ENCODE data around the gene CTNND2.

Gene CTNND2

DNA sequence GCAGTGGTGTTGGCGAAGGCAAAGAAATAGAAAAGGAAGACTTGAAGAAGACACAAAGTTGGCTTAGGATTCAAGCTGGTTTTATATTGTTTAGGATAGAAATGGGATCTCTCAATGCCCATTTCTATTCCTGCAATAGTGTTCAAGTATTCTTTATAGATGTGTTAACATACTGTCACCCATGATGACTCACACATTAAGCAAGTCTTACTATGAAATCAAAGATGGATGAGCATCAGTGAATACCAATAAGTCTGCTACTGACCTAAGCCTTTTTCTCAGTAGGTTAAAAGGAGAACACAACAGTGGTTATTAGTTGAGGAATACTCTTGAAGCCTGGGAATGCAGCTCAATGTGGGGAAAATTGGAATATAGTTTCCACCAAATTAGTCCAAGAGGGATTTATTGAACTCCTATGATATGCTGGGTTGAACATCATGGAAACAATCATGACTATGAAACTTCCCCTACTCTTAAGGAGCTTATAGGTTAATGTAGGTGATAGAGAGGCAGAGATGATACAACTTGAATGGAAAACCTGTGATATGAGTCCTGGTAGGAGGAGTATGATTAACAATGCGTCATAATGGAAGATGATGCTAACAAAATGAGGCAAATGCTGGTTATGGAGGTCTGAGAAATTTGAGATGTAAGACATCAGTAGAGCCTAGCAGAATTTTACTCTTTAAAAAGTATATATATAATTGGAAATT lies 726.1 kb downstream of the CTNND2 start:
- no peak for DNase-seq (ENCODE audit: low read depth in 3 of 3)

DNA sequence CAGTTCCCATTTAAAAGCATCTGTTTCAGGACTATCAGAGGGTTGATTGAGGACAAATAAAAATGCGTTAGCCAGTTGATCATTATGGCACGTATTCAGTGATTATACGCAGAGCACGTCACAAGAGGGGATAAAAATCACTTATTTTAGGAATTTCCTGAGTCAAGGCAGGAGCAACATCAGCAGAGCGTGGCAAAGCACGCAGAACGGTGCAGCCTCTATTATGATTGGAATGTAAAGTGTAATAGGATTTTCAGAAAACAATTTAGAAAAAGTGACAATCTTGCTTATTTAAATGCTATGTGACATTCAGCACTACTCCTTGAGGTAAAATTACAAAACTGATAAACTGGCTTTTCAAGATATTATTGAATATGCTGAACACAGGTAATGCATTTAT lies 729.7 kb downstream of the CTNND2 start:
- DNase-seq (ENCODE audit: low read depth in 3 of 3) = no peak

DNA sequence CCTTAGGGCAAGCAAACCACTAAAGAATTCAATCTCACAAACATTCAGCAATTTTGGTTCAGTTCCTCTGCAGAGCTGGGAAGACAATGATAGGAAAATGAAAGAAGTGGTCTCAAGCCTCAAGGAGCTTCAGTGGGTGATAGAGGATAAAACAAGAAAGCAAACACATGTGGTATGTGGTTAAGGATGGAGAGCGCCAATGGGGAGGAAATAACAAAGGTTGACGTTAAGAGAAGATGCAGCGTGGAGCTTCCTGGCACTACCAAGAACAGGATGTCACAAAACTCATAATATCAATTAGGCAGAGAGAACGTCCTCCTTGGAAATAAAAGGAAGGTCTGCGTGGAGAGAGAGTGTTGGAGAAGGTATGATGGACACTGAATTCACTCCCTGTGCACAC lies 731.8 kb downstream of the CTNND2 start:
- no peak for DNase-seq (ENCODE audit: low read depth in 3 of 3)

DNA sequence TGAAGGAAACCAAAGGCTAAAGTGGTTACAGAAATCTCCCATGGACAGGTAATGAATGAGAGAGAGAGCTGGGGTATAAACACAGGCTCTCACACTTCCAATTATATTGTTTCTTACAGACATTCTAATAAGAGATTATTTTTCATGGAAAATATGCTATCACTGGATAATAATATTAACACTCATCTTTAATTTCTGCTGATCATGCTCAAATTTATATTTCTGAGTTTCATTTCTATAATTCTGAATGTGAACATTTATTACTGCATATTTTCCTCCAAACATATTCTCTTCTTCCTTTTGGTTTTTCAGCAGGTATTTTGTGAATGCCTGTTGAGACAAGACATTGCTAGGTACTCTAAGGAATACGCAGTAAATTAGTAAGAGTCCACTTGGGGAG lies 733.0 kb downstream of the CTNND2 start:
- no peak for DNase-seq (ENCODE audit: low read depth in 3 of 3)

DNA sequence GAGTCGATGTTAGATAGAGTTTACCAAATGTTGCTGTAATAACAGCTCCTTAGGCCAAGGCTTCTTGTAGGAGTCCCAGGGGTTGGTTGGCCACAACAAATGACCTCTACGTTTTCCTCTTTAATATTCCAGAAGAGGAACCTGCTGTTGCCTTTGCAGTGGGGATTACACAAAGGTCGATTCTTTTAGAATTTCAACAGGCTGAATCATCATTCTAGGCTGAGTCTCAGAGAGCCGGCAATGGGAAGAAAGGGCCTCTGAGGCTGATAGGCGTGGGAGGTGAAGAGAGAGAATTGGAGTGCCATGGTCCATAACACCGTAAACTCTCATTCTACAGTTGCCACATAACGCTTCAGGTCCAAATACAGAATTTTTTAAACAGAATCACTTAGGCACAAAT lies 737.3 kb downstream of the CTNND2 start:
- DNase-seq (ENCODE audit: low read depth in 3 of 3) = no peak

DNA sequence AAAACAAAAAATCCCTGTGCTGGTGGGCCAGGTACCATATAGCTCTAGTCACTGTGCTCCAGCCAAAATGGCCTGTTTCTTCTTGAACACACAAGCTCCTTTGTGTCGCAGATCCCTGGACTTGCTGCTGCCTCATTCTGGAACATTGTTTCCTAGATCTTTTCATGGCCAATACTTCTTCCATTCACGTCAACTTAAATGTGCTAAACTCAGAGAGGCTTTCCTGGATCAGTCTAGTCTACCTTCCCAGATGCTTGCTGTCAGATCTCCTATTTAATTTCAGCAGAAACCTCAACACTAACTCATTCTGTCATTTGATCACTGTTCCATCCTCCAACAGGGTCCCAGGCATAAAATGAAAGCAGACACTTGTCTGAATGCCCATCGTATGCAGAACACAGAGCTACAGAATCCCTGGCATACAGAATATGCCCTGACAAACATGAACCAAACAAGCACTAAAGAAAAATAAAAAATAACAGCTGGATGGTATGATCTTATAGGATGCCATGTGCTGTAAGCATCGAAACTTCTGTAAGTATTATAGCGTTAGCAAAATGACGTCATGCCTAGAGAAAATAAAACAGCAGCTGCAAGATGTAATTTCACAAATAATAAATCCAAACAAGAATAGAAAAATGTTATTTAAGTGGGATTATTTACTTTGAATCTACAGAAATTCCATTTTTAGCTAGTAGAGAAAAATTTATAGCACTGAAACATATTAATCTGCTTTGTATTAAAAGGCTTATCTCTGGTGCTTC lies 739.5 kb downstream of the CTNND2 start:
- DNase-seq (ENCODE audit: low read depth in 3 of 3) = no peak

DNA sequence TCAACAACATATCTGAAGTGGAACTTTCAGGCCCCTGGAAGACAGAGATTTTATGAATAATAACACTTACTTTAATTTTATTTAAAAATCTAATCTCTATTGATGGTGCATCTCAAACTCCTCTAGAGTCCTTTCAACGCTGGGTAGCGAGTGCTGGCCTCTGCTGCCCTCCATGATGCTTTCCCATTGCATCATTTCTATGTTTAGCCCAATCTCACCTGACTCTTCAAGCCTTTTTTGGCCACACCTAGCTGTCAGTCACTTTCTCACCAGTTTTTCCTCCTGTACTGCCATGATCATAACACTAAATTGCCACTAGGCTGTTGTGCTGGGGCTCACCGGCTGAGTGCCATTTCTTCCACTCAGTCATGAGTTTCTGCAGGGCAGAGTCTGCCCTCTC lies 747.1 kb downstream of the CTNND2 start:
- DNase-seq (ENCODE audit: low read depth in 3 of 3) = no peak

DNA sequence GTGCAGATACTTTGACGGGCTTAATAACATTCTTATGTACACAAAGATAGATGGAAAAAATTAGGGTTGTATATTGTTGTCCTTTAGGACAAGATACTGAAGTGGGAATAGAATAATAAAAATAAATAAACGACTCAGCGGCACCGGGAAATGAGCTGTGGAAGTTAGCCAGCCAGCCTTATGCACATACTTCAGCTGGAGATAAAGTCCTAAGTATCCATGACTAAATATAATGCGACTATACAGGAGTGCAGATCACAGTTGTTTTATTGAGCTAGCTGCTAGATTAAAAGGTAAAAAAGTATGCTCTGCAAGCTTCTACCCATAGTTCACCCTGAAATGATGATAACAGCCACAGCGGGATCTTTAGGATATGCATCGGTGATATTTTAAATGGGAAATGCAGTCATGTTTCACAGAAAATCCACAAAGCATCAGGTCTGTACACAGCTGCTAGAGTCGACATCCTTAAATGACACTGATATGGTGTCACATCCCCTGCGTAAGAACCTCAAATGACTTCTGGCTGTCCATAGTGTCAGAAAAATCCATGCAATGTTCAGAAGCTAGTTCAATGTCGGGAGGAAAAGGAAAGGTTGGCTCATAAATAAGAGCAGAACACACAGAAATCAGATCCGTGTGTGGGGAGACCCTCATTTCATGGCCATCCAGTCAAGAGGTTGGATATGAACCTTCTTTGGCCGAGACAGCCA lies 750.4 kb downstream of the CTNND2 start:
- DNase-seq (ENCODE audit: low read depth in 3 of 3) = no peak

DNA sequence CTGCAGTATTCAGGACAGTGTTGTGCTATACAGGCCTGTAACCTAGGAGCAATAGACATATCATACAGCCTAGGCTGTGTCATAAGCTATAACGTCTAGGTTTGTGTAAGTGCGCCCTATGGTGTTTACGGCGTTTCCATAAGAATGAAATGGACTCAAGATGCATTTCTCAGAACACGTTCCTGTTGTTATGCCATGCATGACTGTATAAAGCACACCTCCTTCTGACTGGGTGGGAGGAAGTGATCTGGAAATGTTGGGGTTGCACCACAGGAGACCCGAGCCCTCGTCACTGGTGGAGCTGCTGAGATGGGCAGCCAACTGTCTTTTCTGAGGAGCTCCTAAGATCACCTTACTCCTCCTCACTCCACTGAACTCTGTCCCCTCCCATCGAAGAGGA lies 751.9 kb downstream of the CTNND2 start:
- DNase-seq (ENCODE audit: low read depth in 3 of 3) = no peak

DNA sequence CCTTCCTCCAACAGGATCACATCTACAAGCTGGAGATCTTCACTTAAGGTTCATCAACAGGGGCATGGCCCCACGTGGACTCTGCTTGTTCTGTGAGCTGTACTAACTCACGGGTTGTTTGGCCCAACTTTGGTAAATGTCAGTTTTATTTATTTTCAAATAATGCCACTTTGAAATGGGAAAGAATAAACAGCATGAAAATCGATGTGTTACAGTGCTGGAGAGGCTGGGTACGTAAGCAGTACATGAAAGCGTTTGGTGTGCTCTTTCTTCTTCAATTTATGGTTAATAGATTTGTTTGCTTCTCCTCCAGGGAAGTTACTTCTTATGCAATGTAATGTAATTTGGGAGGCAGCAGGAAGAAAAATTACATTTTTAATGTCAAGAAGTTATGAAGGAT lies 753.3 kb downstream of the CTNND2 start:
- no peak for DNase-seq (ENCODE audit: low read depth in 3 of 3)

DNA sequence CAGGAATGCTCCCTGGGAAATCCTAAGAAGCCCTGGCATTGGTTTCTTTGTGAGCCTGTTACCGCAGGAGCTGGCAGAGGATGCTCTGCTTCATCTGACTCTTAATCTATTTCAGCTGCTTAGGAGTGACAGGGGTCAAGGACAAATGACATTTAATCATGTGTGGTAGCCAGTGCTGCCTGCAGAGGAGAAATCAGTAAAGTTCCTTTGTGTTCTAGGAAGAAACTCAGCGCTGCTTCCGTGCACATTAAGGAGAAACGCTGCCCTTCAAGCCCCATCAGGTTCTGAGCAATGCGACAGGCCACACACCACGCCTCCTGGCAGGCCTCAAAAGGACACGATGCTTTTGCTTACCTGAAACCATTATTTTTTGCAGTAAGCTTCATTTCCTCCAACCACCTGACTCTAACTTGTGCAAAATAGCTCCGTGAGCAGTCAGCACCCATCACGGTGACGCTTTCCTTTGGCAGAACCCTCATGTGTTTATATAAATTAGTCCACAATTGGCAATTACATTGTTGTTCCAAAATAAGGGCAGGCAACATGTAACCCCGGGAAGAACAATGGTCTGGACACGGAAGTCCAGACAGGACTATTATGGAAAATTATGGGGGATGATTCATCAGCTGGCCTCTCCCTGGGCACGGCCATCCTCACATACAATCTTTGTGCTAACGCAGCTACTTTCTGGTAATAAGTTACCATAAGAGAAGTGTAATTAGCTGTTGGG lies 755.3 kb downstream of the CTNND2 start:
- no peak for DNase-seq (ENCODE audit: low read depth in 3 of 3)

DNA sequence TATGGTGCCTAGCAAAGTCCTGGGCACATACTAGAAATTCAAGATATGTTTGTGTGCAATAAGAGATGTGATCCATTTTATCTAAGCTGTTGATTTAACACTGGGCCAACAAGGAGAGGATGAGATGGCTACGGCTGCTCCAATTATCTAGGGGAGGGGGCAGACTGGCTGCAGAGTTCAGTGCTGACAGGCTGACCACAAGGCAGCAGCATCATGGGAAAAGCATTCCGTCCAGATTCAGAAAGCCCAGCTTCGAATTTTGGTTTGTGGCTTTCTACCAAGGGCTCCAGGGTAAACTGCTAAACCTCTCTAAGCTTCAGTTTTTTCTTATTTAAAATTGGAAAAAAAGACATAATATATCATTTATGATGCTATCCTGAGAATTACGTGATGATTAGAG lies 758.1 kb downstream of the CTNND2 start:
- DNase-seq (ENCODE audit: low read depth in 3 of 3) = no peak

DNA sequence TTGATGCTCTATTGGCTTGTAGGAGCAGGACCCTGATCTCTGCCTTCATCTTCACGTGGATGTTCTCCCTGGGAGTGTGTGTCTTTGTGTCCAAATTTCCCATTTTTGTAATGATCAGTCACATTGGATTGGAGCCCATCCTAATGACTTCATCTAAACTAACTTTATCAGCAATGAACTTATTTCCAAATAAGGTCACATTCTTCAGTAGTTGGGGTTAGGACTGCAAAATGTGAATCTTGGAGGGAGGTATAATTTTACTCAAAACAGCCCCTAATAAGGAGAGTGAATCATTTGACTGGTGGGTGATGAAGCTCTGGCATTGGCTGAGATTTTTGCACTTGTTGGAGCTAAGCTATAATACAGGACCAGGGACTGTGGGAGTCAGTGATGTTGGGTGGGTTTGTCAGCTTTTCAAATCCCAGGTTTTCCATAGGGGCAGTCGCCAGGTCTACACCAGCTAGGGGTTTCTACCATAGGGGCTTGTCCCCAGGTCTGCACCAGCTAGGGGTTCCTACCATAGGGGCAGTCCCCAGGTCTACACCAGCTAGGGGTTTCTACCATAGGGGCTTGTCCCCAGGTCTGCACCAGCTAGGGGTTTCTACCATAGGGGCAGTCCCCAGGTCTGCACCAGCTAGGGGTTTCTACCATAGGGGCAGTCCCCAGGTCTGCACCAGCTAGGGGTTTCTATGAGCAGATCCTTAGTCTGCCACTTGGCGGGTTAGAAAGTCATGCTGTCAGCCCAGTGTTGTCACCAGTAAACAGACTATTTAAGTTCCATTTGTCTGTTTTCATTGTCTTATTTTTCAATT lies 760.6 kb downstream of the CTNND2 start:
- DNase-seq (ENCODE audit: low read depth in 3 of 3) = peak in 1 of 3 experiments; percentile 3

DNA sequence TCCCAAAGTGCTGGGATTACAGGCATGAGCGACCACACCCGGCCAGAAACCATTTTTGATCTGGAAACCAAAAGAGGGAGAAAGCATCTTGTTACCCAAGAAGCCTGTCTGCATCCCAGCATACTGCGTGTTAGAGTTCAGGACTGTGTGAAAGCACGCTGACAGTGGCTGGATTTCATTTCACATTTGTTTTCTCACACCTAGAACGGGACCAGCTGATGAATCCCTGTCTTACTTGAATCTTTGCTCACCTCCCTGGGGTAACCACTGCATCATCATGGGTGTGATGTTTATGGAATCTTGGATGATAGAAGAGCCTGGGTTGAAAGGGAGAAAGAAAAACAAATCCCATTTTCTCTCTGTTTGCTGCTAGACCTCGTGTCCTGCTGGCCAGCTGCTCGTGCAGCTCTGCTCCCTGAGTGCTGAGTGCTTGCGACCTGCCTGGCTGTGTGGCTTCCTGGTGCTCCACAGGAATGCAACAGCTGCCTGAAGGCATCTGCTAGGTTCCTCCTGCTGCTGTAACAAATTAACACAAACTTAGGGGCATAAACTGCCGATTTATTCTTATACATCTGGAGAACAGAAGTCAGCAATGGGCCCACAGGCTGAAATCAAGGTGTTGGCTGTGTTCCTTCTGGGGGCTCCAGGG lies 764.9 kb downstream of the CTNND2 start:
- DNase-seq (ENCODE audit: low read depth in 3 of 3) = no peak

DNA sequence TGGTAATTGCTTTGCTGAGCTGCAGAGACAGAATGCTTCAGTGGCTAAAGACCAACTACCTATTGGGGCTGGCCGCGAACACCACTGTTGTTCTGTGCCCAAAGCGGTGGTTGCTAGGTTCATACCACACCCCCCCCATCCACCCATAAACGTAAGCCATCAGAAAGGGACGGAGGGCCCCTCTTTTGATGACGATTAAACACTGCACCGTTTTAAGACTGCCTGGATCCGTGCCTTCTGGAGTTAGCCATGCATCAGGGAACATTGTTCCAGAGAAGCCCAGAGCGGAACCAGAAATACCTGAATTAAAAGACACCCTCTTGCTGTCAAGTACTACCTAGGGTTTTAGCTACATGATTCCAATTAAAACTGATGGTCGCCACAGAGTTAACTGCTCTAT lies 774.1 kb downstream of the CTNND2 start:
- no peak for DNase-seq (ENCODE audit: low read depth in 3 of 3)

DNA sequence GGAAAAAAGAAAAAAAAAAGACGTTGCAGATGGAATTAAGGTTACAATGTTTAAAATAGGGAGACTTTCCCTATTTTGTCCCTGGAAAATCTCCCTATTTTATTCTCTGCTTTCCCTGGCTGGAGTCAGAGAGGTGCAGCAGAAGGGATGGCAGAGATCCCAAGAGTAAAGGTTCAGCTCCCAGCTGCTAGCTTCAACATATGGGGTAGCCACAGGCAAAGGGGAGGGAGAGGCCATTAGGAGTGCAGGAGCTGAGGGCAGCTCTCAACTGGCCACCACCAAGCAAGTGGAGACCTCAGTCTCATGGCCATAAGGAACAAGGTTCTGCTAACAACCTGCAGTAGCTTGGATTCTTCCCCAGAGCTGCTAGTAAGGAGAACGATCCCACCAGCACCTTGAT lies 776.2 kb downstream of the CTNND2 start:
- DNase-seq (ENCODE audit: low read depth in 3 of 3) = no peak

DNA sequence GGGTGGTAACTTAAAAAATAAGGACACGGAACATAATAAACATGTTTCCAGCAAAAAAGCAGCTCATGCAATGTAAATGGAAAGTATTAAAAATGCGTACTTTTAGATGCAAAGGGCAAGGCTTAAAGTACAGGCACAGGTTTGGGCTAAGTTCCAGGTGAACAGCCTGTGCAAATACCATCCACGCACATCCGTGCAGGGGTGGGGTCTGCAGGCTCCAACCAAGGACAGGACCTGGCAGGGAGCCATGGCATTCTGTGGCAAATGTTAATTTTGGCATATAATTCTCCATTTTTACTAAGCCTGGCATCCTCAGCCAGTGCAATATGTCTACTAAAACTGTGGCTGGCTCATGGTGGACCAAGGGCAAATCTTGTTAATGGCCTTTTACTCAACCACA lies 777.4 kb downstream of the CTNND2 start:
- no peak for DNase-seq (ENCODE audit: low read depth in 3 of 3)

DNA sequence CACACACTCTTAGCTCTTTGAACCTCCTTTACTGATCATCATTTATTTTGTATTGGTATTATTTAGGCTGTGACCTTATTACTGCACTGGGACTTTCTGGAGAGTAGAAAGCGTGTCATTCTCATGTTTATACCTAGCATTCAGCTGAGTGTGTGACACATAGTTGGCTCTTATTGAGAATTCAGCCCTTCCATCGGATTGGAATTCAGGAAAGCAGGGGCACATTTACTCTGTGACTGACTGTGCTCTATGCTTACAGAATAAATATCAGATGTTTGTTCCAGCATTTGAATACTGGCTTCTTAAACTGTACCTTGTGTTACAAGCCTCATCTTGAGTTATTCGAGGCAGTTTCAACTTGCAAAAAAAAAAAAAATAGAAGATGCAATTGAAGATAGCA lies 782.4 kb downstream of the CTNND2 start:
- DNase-seq (ENCODE audit: low read depth in 3 of 3) = no peak

DNA sequence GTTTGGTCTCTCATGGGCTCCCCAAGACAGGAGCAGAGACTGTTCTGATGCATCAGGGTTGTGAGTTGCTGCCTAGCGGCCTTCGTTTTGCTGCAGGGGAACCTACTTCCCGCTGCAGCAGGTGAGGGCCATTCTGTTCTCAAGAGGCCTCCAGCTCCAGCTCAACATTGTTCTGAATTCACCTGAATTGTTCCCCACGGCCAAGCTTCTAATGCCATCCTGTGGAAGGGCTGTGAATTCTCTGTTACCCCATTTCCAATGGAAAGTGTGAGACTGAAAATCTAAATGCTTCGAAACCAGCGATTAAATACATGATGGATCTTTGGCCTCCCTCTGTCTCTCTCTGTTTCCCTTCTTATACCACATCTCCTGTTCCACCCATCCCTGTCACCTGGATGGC lies 794.1 kb downstream of the CTNND2 start:
- DNase-seq (ENCODE audit: low read depth in 3 of 3) = no peak

DNA sequence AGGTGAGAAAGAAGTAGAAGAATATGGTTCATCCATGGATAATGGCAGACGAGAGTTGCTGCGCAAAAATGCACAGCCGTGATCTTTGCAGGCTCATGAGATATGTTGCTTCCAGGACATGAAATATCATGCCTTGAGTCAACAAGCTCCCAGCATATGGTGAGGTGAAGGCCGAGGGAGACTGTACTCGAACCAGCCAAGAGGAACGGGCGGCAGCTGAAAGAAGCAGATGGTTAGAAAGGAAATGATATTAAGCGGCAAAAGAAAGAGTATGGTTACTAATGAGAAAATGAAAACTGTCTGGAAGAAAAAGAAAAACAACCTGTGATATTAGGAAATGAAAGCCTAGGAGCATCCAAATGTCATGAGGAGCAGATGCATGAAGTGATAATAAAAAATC lies 798.5 kb downstream of the CTNND2 start:
- DNase-seq (ENCODE audit: low read depth in 3 of 3) = no peak

DNA sequence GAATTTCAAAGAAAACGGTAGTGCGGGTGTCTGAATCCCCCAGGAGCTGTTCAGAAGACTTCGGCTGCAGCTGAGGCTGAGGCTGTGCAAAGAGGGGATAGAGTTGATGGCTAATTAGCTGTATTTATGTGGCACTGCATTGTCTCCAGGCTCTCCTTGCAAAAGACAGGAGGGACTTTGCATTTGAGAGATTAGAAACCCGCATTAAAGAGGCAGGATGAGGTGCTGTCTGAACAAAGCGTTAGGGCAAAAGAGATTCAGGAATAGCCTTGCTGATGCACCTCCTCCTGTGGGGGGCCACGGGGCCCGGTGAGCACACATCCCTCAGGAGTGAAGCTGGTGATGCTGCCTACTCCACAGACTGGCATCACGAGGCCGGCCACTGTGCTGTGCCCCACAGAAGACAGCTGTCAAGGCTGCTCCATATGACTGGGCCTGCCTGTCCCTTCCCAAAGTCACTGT lies 799.6 kb downstream of the CTNND2 start:
- no peak for DNase-seq (ENCODE audit: low read depth in 3 of 3)

All from stimulated activated CD4-positive, alpha-beta T cell treated with anti-CD3 and anti-CD28 coated beads, TNF-alpha, amount 100 ng/mL, for 4 hours (primary cell).